SU-DHL-6 (cell line): ENCODE data around the gene MAP3K1.
A peak's percentile ranks its signal among the peaks of the same experiment; 100 is the strongest.

Source experiments
- H2AFZ ChIP-seq: fragments of 200-600 bp; sonication (generic); 2 replicates; pipeline ENCODE4 v1.6.1; 2014; ENCODE audit warnings: low read depth, mild to moderate bottlenecking, moderate library complexity, mixed read lengths, antibody characterized with exemption, low read length; ENCODE audit not compliant: severe bottlenecking
- H3F3A ChIP-seq: fragments of 200-600 bp; shearing (Covaris generic); 2 replicates; pipeline ENCODE4 v1.6.0; 2016; ENCODE audit warnings: antibody characterized with exemption, mild to moderate bottlenecking; ENCODE audit not compliant: insufficient read depth
- H3K27ac ChIP-seq: fragments of 200-600 bp; sonication (generic); 2 replicates; pipeline ENCODE4 v1.5.1; 2016; ENCODE audit warnings: low read depth, mild to moderate bottlenecking, low read length, moderate library complexity, mixed read lengths
- H3K27me3 ChIP-seq: fragments of 200-600 bp; sonication (generic), shearing (Covaris generic); 2 replicates; pipeline ENCODE4 v1.6.0; 2014; ENCODE audit warnings: mild to moderate bottlenecking, low read length
- H3K36me3 ChIP-seq: fragments of 200-600 bp; sonication (generic); 2 replicates; pipeline ENCODE4 v1.6.1; 2014; ENCODE audit warnings: mild to moderate bottlenecking, low read length, mixed read lengths
- H3K4me2 ChIP-seq: fragments of 300-600, 200-600 bp; shearing (Covaris generic), sonication (generic); 2 replicates; pipeline ENCODE4 v1.6.0; 2014; ENCODE audit warnings: low read length, low read depth, mild to moderate bottlenecking; ENCODE audit not compliant: poor library complexity, severe bottlenecking
- H3K4me3 ChIP-seq: fragments of 200-600 bp; sonication (generic); 2 replicates; pipeline ENCODE4 v1.5.1; 2014; ENCODE audit warnings: antibody characterized with exemption, low read length, mild to moderate bottlenecking, mixed read lengths; ENCODE audit not compliant: insufficient read depth, poor library complexity, severe bottlenecking
- H3K79me2 ChIP-seq: fragments of 200-600 bp; sonication (generic); 2 replicates; pipeline ENCODE4 v1.6.1; 2014; ENCODE audit warnings: mild to moderate bottlenecking, low read length, moderate library complexity; ENCODE audit not compliant: insufficient read depth
- H3K9ac ChIP-seq: fragments of 200-600 bp; sonication (generic); 2 replicates; pipeline ENCODE4 v1.7.0; 2014; ENCODE audit warnings: mild to moderate bottlenecking, low read length
- H3K9me2 ChIP-seq: fragments of 200-600 bp; sonication (generic); replicated peaks from 2 replicates; pipeline ENCODE4 v1.6.1; 2014; ENCODE audit warnings: low read length; ENCODE audit not compliant: insufficient read depth
- H3K9me3 ChIP-seq: fragments of 200-600 bp; sonication (generic); 2 replicates; pipeline ENCODE4 v1.6.1; 2014; ENCODE audit warnings: low read length, mixed read lengths; ENCODE audit not compliant: insufficient read depth
- H4K20me1 ChIP-seq: fragments of 200-600 bp; sonication (generic); 2 replicates; pipeline ENCODE4 v1.6.1; 2014; ENCODE audit warnings: low read depth, mild to moderate bottlenecking, antibody characterized with exemption, low read length, moderate library complexity, mixed read lengths
- EZH2phosphoT487 ChIP-seq: fragments of 200-600 bp; sonication (generic), shearing (Covaris generic); conservative IDR thresholded peaks from 2 replicates; pipeline ENCODE4 v1.6.1; 2018; ENCODE audit warnings: mild to moderate bottlenecking, antibody characterized with exemption, low read length, moderate library complexity, mixed read lengths
- TF ChIP-seq, protein P1 (sequence below): fragments of 200-600 bp; sonication (generic); IDR thresholded peaks from one replicate; pipeline ENCODE4 v1.5.1; 2017; ENCODE audit warnings: antibody characterized with exemption, mild to moderate bottlenecking, low read length, moderate library complexity; ENCODE audit not compliant: insufficient read depth, poor library complexity, severe bottlenecking

The MAP3K1 gene

DNA sequence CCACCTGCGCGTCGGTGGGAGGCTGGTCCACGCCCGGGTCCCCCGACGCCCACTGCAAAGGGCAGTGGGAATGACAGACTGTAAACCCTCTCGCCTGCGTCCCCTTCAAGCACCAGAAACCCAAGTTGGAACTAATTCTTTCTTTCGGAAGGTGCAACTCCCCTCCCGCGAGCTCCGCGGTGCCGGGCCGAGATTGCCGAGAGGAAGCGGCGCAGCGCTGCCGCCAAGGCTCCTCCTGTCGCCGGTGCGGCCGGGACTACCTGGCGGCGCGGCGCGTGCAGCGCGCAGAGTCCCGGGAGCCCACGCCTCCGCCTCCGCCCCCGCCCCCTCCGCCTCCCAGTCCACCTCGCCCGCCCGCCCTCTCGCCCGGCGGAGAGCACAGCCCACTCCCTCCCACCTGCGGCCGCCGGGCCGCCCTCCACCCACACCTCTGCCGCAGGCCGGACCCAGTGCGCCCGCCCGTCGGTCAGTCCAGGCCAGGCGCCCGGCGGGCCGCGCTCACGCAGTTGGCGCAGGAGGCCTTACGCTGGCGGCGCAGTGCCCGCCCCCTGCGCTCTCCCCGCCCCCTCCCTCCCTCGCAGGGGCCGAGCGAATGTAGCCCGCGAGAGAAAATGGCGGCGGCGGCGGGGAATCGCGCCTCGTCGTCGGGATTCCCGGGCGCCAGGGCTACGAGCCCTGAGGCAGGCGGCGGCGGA lies at the start of gene MAP3K1:
MAP3K1 (plus strand) TSS at position 587 of the 695 bp plus-strand sequence; CDS start at position 612, 25 bp downstream.
- H2AFZ ChIP-seq = peak within 1 kb of the TSS; percentile 96
- H3K9ac ChIP-seq = peak within 1 kb of the TSS; percentile 70
- no peaks in the 10 kb centered on the region for H3K27me3 ChIP-seq
- no peaks in the 10 kb centered on the region; the same call in 1 of the 2 replicates for H3K36me3 ChIP-seq
- H3F3A ChIP-seq = peaks cover 5% of the 10 kb centered on the region; the same call in 1 of the 2 replicates
- H3K79me2 ChIP-seq = peaks cover 37% of the 10 kb centered on the region
- peak within 1 kb of the TSS; percentile 58 for H3K27ac ChIP-seq
- no peaks in the 10 kb centered on the region for H3K9me2 ChIP-seq
- peak within 1 kb of the TSS; percentile 90 for H3K4me2 ChIP-seq
- peaks cover 3% of the 10 kb centered on the region; the same call in 1 of the 2 replicates for H4K20me1 ChIP-seq
- TF ChIP-seq, protein P1, sequence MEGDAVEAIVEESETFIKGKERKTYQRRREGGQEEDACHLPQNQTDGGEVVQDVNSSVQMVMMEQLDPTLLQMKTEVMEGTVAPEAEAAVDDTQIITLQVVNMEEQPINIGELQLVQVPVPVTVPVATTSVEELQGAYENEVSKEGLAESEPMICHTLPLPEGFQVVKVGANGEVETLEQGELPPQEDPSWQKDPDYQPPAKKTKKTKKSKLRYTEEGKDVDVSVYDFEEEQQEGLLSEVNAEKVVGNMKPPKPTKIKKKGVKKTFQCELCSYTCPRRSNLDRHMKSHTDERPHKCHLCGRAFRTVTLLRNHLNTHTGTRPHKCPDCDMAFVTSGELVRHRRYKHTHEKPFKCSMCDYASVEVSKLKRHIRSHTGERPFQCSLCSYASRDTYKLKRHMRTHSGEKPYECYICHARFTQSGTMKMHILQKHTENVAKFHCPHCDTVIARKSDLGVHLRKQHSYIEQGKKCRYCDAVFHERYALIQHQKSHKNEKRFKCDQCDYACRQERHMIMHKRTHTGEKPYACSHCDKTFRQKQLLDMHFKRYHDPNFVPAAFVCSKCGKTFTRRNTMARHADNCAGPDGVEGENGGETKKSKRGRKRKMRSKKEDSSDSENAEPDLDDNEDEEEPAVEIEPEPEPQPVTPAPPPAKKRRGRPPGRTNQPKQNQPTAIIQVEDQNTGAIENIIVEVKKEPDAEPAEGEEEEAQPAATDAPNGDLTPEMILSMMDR = no peak
- no peak for TF ChIP-seq EZH2phosphoT487
- H3K4me3 ChIP-seq = peak within 1 kb of the TSS; percentile 60
- H3K9me3 ChIP-seq = no peaks in the 10 kb centered on the region

DNA sequence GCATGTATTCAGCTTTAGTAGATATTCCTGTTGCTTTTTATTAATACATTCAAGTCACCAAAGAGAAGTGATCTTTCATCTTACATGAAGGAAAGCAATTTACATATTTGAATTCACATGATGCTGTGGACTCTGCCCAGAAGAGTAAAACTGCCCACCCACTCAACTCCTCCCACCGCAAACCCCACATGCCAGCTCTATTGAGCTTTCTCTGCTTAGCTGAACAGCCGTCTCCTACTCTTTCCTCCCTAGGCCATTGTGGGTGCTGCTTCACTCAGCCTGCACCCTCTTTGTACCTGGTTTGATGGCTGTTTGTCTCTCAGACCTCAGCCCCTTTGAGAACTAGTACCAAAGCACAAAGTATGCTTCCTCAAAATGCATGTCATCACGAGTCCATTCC lies 48.4 kb upstream of the MAP3K1 start:
- Histone ChIP-seq H3K79me2 (no peaks in the 10 kb centered on the region), H2AFZ (no peak overlapping the region), H3K36me3 (no peaks in the 10 kb centered on the region), H3K9me3 (no peaks in the 10 kb centered on the region), H3K4me3 (no peak overlapping the region), H3K9me2 (no peaks in the 10 kb centered on the region), H3F3A (no peaks in the 10 kb centered on the region), H3K27me3 (no peaks in the 10 kb centered on the region), H3K4me2 (no peak overlapping the region), H3K27ac (no peak overlapping the region), H3K9ac (no peak overlapping the region), H4K20me1 (no peaks in the 10 kb centered on the region)
- TF ChIP-seq, protein P1 = no peak
- no peak for TF ChIP-seq EZH2phosphoT487

DNA sequence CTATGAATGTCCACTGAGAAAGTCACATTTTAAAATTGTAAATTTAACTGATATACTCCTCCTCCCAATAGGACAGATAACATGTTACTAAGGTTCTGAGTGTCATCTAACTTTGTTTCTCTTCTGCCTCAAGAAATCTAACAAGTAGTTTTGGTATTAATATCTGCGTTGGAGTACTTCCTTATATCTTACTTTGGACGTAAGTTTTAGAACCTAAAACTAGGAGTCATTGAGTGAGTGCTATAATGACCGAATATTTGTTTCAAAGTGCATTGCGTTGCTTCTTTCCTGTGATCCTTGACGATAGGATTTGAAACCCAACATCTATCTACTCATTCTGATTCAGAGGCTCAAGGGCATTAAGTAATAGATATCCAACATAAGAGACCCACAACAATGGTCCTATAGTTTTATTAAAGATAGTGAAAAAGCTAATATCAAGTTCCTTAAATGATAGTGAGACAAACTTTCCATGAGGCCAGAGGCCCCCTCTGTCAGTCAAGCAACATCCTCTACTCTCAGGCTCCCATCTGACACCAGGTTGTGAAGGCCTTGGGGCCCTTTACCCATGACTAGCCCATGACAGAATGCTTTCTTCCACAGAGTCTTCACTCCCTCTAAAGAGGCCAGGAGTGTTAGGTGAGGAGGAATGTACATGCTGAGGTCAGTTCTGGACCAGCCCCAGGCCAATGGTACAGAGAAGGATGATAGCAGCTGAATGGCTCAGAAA lies 45.3 kb upstream of the MAP3K1 start:
- no peaks in the 10 kb centered on the region for H4K20me1 ChIP-seq
- no peak overlapping the region for H3K27ac ChIP-seq
- H2AFZ ChIP-seq = no peak overlapping the region
- no peaks in the 10 kb centered on the region for H3K9me3 ChIP-seq
- no peaks in the 10 kb centered on the region for H3K79me2 ChIP-seq
- H3K9ac ChIP-seq = no peak overlapping the region
- H3K4me2 ChIP-seq = no peak overlapping the region
- H3K9me2 ChIP-seq = no peaks in the 10 kb centered on the region
- no peak overlapping the region for H3K4me3 ChIP-seq
- no peaks in the 10 kb centered on the region for H3F3A ChIP-seq
- TF ChIP-seq EZH2phosphoT487 = no peak
- TF ChIP-seq, protein P1 = no peak
- no peaks in the 10 kb centered on the region for H3K27me3 ChIP-seq
- no peaks in the 10 kb centered on the region for H3K36me3 ChIP-seq
